HG03571 (cell line): ENCODE measurements around the gene TBATA.

Experiments used
- ATAC-seq: cut with Tn5 transposase; IDR thresholded peaks from one replicate; pipeline ENCODE4 v1.9.1; 2021; ENCODE audit not compliant: unreplicated experiment

The TBATA gene

DNA sequence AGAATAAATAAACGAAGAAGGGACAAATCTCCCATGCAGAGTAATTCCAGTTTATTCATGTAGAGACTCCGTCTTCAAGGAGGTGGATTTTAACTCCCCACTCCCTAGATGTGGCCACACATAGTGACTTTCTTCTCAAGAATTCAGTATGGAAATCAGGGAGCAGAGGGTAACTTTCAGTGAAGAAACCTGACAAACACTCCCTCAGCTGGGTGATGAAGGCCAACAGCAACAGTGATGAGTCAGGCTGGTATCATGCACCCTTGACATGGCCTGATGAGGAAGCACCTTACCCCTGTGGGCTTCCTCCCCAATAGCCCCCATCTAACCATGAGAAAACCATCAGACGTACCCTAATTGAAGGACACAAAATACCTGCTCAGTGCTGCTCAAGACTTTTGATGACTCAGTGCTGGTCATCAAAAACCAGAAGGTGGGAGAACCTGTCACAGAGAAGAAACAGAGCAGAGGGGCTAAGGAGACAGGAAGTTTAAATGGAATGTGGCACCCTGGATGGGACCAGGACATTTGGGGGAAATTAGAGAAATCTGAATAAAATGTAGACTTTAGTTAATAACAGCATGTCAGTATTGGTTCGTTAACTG, 62.3 kb downstream of the TBATA start:
- no peak for ATAC-seq
